Type B pancreatic cell (in vitro differentiated cells): ENCODE measurements around the gene FARP2. TPM values are rescaled to one million over a fixed set of nuclear protein-coding genes. Genes with fewer than 3 reads are reported as not detected.
"Not testable (repeated sequence)": the region's sequence is repeated elsewhere in the genome, so short reads cannot be mapped to it uniquely, and the experiment has no call there.

Source experiments
- DNase-seq: peaks from one replicate; pipeline ENCODE4 v3.0.0; 2021; ENCODE audit warnings: mixed read lengths; ENCODE audit not compliant: unreplicated experiment; ENCODE audit errors: extremely low spot score
- H3K27ac Mint-ChIP-seq: 2 replicates; pipeline ENCODE4 v1.8.0; 2021; ENCODE audit warnings: mild to moderate bottlenecking, mixed read lengths
- H3K27me3 Mint-ChIP-seq: 2 replicates; pipeline ENCODE4 v1.8.0; 2021; ENCODE audit warnings: mixed read lengths
- H3K36me3 Mint-ChIP-seq: 2 replicates; pipeline ENCODE4 v1.8.0; 2021; ENCODE audit warnings: mixed read lengths
- H3K4me1 Mint-ChIP-seq: one replicate; pipeline ENCODE4 v1.8.0; 2021; ENCODE audit warnings: mixed read lengths; ENCODE audit not compliant: unreplicated experiment
- H3K4me3 Mint-ChIP-seq: 2 replicates; pipeline ENCODE4 v1.8.0; 2021; ENCODE audit warnings: mild to moderate bottlenecking, mixed read lengths
- H3K9me3 Mint-ChIP-seq: 2 replicates; pipeline ENCODE4 v1.8.0; 2021; ENCODE audit warnings: mixed read lengths
- total RNA-seq: library from RNA; stranded (reverse); gene quantifications from 2 replicates; pipeline ENCODE4 v1.2.1, GENCODE V29; 2021; ENCODE audit warnings: low replicate concordance
- TF ChIP-seq, protein P1 (sequence below): fragments of 200-600 bp; sonication (generic); conservative IDR thresholded peaks from 2 replicates; pipeline ENCODE4 v1.5.0; 2021; ENCODE audit warnings: antibody characterized with exemption, mild to moderate bottlenecking

FARP2 gene
- total RNA-seq, 1 donor from 2014 or later = 62.5 TPM

DNA sequence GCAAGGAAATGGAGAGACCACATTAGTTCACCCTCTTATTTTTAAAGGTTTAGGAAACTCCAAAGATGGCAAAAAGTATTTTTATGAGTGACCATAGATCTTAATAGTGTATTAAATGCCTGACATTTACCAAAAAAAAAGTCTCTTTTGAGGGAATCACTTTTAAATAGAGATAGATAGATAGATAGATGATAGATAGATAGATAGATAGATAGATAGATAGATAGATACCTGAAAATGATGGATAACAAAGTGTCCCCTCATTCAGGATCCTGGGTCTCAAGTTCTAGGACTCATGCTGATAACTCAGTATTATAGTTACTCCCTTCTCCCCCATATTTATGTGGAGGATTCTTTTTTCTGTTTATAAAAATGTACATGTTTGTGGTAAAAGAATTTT, 52.8 kb downstream of the FARP2 start:
- TF ChIP-seq, protein P1, sequence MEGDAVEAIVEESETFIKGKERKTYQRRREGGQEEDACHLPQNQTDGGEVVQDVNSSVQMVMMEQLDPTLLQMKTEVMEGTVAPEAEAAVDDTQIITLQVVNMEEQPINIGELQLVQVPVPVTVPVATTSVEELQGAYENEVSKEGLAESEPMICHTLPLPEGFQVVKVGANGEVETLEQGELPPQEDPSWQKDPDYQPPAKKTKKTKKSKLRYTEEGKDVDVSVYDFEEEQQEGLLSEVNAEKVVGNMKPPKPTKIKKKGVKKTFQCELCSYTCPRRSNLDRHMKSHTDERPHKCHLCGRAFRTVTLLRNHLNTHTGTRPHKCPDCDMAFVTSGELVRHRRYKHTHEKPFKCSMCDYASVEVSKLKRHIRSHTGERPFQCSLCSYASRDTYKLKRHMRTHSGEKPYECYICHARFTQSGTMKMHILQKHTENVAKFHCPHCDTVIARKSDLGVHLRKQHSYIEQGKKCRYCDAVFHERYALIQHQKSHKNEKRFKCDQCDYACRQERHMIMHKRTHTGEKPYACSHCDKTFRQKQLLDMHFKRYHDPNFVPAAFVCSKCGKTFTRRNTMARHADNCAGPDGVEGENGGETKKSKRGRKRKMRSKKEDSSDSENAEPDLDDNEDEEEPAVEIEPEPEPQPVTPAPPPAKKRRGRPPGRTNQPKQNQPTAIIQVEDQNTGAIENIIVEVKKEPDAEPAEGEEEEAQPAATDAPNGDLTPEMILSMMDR = no peak
- Mint-ChIP-seq H3K27ac (no peak overlapping the region), H3K4me3 (no peak overlapping the region), H3K36me3 (peaks cover 13% of the 10 kb centered on the region), H3K9me3 (no peaks in the 10 kb centered on the region), H3K27me3 (no peaks in the 10 kb centered on the region), H3K4me1 (peaks cover 15% of the 10 kb centered on the region)
- no peak for DNase-seq

DNA sequence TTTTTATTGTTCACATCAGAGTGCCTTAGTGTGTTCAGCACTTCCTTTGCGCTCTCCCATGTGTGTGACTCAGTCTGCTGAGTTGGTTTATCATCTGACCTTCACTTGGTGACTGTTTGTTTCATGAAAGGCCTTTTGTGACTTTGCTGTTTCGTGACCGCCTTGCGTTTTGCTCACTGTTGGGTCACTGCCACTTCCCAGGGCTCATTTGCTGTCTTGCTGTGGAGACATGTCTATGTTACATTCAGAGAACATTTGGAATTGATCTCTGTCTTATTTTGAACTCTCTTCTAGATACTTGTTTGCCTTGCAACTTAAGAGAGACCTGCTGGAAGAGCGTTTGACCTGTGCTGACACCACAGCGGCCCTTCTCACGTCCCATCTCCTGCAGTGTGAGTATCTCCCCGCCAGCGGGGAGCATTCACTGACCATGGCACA, 54.7 kb downstream of the FARP2 start:
- no peak for DNase-seq
- TF ChIP-seq, protein P1 = no peak
- H3K4me1 Mint-ChIP-seq = peaks cover 19% of the 10 kb centered on the region
- H3K4me3 Mint-ChIP-seq = no peak overlapping the region
- H3K27me3 Mint-ChIP-seq = no peaks in the 10 kb centered on the region
- peaks cover 22% of the 10 kb centered on the region for H3K36me3 Mint-ChIP-seq
- no peaks in the 10 kb centered on the region for H3K9me3 Mint-ChIP-seq
- no peak overlapping the region for H3K27ac Mint-ChIP-seq

DNA sequence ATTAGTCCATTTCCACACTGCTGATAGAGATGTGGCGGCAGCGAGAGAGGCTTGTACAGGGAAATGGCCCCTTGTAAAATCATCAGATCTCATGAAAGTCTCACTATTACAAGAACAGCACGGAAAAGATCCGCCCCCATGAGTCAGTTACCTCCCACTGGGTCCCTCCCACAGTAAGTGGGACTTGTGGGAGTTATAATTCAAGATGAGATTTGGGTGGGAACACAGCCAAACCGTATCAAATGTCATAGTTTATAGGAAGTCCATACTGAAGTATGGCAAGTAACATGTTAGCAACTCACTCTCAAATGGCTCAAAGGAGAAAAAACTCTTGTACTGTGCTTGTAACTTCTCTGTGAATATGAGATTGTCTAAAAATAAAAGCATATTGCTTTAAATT, 56.1 kb downstream of the FARP2 start:
- Mint-ChIP-seq H3K27me3 (no peaks in the 10 kb centered on the region), H3K27ac (no peak overlapping the region), H3K36me3 (peaks cover 25% of the 10 kb centered on the region), H3K9me3 (no peaks in the 10 kb centered on the region), H3K4me1 (peaks cover 19% of the 10 kb centered on the region), H3K4me3 (no peak overlapping the region)
- TF ChIP-seq, protein P1 = no peak
- DNase-seq = no peak

DNA sequence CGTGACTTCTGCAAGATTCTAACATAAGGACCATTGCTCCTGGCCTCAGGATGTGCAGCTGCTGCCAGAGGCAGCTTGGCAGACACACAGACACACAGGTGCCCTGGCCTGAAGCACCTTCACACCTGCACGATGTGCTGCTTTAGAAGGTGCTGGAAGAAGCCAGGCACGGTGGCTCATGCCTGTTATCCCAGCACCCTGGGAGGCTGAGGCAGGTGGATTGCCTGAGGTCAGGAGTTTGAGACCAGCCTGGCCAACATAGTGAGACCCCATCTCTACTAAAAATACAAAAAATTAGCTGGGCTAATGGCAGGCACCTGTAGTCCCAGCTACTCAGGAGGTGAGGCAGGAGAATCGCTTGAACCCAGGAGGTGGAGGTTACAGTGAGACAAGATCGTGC, 57.4 kb downstream of the FARP2 start:
- not testable (repeated sequence) for H3K27ac Mint-ChIP-seq, H3K9me3 Mint-ChIP-seq, DNase-seq, H3K27me3 Mint-ChIP-seq, H3K4me3 Mint-ChIP-seq
- Mint-ChIP-seq H3K36me3 (peaks cover 30% of the 10 kb centered on the region), H3K4me1 (peaks cover 24% of the 10 kb centered on the region)

DNA sequence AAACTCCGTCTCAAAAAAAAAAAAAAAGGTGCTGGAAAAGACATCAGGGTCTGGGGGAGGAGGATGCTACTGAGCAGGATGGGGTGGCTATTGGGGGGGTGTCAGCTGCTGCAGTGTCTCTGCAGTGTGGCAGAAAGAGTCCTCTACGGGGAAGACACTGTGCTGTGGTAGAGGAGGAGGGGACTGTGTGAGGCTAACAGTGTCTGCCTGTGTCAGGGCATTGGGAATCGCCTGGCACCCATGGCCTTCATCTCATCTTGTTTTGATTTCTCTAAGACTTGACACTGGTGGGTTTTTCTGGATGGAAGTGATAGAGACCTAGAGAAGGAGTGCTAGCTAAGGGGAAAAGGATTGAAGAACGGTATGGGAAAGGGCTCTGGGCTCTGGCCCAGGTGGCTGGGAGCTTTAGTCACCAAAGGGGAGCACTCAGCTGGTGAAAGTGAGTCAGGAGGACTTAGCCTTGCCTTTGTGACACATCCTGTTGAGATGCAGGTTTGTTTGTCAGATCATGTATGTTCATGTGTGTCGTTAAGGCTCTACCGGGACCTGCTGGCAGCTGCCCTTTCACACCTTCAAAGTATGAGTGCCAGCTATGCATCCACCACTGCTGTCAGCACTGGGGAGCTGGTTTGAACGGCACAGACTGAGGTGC, 58.0 kb downstream of the FARP2 start:
- Mint-ChIP-seq H3K4me3 (no peak overlapping the region), H3K27me3 (no peaks in the 10 kb centered on the region), H3K36me3 (peaks cover 32% of the 10 kb centered on the region), H3K27ac (no peak overlapping the region), H3K4me1 (peaks cover 24% of the 10 kb centered on the region), H3K9me3 (no peaks in the 10 kb centered on the region)
- DNase-seq = no peak
- TF ChIP-seq, protein P1 = no peak

DNA sequence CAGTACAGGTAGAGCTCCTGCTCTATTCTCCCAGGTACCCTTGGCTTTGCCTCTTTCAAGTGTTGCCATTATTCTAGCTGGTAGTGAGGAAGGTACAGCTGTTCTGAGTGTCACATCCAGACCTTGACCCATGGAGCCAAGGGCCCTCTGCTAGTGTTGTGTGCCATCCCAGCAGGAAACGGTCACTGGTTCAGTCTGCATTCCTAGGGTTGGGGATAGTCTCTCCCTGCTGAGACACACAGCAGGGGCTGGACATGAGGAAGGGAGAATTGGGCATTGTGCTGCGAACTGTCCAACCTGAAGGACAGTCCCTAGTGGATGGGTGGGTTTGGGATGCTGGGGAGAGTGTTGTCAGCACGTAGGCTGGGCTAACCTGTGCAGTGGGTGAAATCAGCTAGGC, 59.1 kb downstream of the FARP2 start:
- DNase-seq = no peak
- Mint-ChIP-seq H3K9me3 (no peaks in the 10 kb centered on the region), H3K4me3 (peak overlapping the region; percentile 9), H3K27me3 (no peaks in the 10 kb centered on the region), H3K4me1 (peaks cover 24% of the 10 kb centered on the region), H3K27ac (no peak overlapping the region), H3K36me3 (peaks cover 35% of the 10 kb centered on the region)
- TF ChIP-seq, protein P1 = no peak
